Measurements from ENCODE around the gene TMEM54. TPM values are rescaled to one million over a fixed set of nuclear protein-coding genes. Genes with fewer than 3 reads are reported as not detected.
"Not testable (repeated sequence)": the region's sequence is repeated elsewhere in the genome, so short reads cannot be mapped to it uniquely, and the experiment has no call there.

TMEM54 gene
- total RNA-seq, 1 donor from 2014 or later = 0.44 TPM

DNA sequence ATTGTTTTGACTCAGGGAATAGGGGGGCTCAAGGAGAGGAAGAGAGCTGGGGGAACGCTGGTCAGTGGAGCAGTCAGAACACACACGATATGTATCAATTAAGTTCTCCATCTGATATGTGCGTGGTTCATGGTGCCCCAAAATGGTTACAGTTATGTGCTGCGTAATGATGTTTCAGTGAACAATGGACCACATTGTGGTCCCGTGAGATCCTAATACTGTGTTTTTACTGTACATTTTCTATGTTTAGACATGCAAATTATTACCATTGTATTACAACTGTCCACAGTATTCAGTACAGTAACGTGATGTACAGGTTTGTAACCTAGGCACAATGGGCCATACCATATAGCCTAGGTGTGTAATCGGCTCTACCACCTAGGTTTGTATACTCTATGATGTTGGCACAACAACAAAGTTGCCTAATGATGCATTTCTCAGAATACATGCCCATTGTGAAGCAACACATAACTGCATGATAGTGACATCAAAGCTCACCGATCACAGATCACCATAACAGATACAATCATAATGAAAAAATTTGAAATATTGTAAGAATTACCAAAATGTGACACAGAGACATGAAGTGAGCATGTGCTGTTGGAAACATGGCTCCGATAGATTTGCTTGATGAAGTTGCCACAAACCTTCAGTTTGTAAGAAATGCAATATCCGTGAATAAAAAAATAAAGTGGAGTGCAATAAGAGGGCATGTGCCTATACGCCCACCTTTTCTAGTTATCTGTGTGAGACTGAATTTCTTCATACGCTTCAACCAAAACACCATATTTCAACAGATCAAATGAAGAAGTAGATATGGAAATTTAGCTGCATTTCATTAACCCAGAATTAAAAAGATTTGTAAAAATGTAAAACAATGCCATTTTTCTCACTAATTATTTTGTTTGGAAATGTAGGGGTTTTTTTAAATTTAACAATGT is 14.8 kb upstream of the TMEM54 start:
- no peak for ATAC-seq (ENCODE audit: low read depth)
- Mint-ChIP-seq H3K4me3 (no peak overlapping the region), H3K27me3 (peaks cover 30% of the 10 kb centered on the region), H3K36me3 (ENCODE audit: low read depth) (no peaks in the 10 kb centered on the region), H3K9me3 (no peaks in the 10 kb centered on the region), H3K27ac (no peak overlapping the region), H3K4me1 (no peaks in the 10 kb centered on the region)
- POLR2A ChIA-PET = no interaction called here
- intact Hi-C loops (cut with micrococcal nuclease) = no loop called here
- CTCF ChIA-PET = no interaction called here
- TF ChIP-seq, protein P1, sequence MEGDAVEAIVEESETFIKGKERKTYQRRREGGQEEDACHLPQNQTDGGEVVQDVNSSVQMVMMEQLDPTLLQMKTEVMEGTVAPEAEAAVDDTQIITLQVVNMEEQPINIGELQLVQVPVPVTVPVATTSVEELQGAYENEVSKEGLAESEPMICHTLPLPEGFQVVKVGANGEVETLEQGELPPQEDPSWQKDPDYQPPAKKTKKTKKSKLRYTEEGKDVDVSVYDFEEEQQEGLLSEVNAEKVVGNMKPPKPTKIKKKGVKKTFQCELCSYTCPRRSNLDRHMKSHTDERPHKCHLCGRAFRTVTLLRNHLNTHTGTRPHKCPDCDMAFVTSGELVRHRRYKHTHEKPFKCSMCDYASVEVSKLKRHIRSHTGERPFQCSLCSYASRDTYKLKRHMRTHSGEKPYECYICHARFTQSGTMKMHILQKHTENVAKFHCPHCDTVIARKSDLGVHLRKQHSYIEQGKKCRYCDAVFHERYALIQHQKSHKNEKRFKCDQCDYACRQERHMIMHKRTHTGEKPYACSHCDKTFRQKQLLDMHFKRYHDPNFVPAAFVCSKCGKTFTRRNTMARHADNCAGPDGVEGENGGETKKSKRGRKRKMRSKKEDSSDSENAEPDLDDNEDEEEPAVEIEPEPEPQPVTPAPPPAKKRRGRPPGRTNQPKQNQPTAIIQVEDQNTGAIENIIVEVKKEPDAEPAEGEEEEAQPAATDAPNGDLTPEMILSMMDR (IDR thresholded peaks at IDR 0.05) = no peak
- DNase-seq = no peak

DNA sequence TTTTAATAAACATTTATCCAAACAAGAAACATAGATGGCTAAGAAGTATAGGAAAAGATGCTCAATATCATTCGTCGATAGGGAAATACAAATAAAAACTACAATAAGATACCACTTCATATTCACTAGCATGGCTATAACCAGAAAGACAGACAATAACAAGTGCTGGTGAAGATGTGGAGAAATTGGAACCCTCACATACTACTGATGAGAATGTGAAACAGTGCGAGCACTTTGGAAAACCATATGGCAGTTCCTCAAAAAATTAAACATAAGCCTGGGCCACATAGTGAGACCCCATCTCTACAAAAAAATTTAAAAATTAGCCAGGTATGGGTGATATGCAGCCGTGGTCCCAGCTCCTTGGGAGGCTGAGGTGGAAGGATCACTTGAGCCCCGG is 9.1 kb upstream of the TMEM54 start:
- POLR2A ChIA-PET = no interaction called here
- no peaks in the 10 kb centered on the region for H3K9me3 Mint-ChIP-seq
- intact Hi-C loops (cut with micrococcal nuclease) = no loop called here
- H3K4me1 Mint-ChIP-seq = no peaks in the 10 kb centered on the region
- TF ChIP-seq, protein P1 (IDR thresholded peaks at IDR 0.05) = no peak
- H3K27ac Mint-ChIP-seq = no peak overlapping the region
- no peaks in the 10 kb centered on the region for H3K36me3 Mint-ChIP-seq (ENCODE audit: low read depth)
- no peak for ATAC-seq (ENCODE audit: low read depth)
- CTCF ChIA-PET = no interaction called here
- no peak overlapping the region for H3K4me3 Mint-ChIP-seq
- DNase-seq = no peak
- peaks cover 10% of the 10 kb centered on the region for H3K27me3 Mint-ChIP-seq

DNA sequence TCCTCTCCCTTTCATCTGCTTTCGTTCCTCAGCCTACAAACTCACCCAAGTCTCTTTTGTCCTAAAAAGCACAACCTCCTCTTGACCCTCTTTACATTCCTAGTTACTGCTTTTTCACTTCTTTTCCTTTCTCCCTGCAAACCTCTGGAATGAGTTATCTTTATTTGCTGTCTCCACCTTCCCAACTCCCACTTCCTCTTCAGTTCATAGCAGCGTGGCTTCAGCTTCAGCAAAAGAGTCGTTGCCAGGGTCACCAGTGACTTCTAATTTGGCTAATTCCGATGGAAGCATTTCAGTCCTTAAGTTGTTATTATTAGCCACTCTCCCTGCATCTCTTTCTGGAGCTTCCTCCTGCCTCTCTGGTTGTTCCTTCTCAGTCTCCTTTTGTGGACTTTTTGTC is 6.2 kb upstream of the TMEM54 start:
- Mint-ChIP-seq H3K27ac (no peak overlapping the region), H3K36me3 (ENCODE audit: low read depth) (no peaks in the 10 kb centered on the region), H3K4me1 (no peaks in the 10 kb centered on the region), H3K4me3 (no peak overlapping the region), H3K27me3 (peaks cover 15% of the 10 kb centered on the region), H3K9me3 (no peaks in the 10 kb centered on the region)
- no peak for DNase-seq
- ATAC-seq (ENCODE audit: low read depth) = no peak
- TF ChIP-seq, protein P1 (IDR thresholded peaks at IDR 0.05) = no peak
- ChIA-PET POLR2A (no interaction called here), CTCF (no interaction called here)
- intact Hi-C loops (cut with micrococcal nuclease) = no loop called here

DNA sequence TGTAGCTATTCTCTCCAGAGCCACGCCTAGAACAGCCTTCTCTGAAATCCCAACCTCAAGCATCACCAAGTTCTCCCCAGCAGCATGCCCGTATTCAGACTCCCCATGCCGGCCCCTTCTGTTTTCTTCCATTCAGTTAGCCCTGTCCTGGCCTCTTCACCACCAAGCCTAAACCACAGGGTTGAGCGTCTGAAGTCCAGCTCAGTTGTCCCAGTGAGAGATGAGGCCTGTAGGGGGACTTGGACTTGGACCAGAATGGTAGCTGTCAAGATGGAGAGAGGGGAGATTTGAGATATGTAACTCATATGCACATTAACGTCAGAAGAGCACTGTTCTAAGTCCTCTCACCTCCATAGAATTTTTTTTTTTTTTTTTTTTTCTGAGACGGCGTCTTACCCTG is 5.5 kb upstream of the TMEM54 start:
- H3K9me3 Mint-ChIP-seq = no peaks in the 10 kb centered on the region
- POLR2A ChIA-PET = no interaction called here
- intact Hi-C loops (cut with micrococcal nuclease) = no loop called here
- no peaks in the 10 kb centered on the region for H3K36me3 Mint-ChIP-seq (ENCODE audit: low read depth)
- no peak overlapping the region for H3K4me3 Mint-ChIP-seq
- H3K4me1 Mint-ChIP-seq = peaks cover 1% of the 10 kb centered on the region
- TF ChIP-seq, protein P1 (IDR thresholded peaks at IDR 0.05) = no peak
- no peak for DNase-seq
- no peak for ATAC-seq (ENCODE audit: low read depth)
- CTCF ChIA-PET = no interaction called here
- H3K27me3 Mint-ChIP-seq = peaks cover 20% of the 10 kb centered on the region
- no peak overlapping the region for H3K27ac Mint-ChIP-seq

DNA sequence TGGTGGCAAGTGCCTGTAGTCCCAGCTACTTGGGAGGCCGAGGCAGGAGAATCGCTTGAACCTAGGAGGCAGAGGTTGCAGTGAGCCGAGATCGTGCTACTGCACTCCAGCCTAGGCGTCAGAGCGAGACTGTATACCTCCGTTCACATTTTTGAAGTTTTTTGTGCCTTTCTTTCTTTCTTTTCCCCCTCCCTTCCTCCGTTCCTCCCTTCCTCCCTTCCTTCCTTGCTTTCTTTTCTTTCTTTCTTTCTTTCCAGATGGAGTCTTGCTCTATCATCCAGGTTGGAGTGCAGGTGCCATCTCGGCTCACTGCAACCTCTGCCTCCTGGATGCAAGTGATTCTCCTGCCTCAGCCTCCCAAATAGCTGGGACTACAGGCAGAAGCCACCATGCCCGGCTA is 4.4 kb upstream of the TMEM54 start:
- H3K4me1 Mint-ChIP-seq; H3K4me3 Mint-ChIP-seq; POLR2A ChIA-PET; H3K9me3 Mint-ChIP-seq; H3K27ac Mint-ChIP-seq; H3K36me3 Mint-ChIP-seq (ENCODE audit: low read depth); ATAC-seq (ENCODE audit: low read depth); intact Hi-C loops (cut with micrococcal nuclease); DNase-seq: not testable (repeated sequence)
- CTCF ChIA-PET = interaction anchor here (0.6 kb wide), 1 partner anchor 96 kb away, joined by 4 read pairs; no protein-coding TSS in a partner anchor
- H3K27me3 Mint-ChIP-seq = peaks cover 24% of the 10 kb centered on the region

Data from activated B cell treated with CpG ODN at 0.5 μM for 24 hours (primary cell).